Measurements from ENCODE around the gene ZMYND11.
"Not testable (repeated sequence)": the region's sequence is repeated elsewhere in the genome, so short reads cannot be mapped to it uniquely, and the experiment has no call there.

The ZMYND11 gene

DNA sequence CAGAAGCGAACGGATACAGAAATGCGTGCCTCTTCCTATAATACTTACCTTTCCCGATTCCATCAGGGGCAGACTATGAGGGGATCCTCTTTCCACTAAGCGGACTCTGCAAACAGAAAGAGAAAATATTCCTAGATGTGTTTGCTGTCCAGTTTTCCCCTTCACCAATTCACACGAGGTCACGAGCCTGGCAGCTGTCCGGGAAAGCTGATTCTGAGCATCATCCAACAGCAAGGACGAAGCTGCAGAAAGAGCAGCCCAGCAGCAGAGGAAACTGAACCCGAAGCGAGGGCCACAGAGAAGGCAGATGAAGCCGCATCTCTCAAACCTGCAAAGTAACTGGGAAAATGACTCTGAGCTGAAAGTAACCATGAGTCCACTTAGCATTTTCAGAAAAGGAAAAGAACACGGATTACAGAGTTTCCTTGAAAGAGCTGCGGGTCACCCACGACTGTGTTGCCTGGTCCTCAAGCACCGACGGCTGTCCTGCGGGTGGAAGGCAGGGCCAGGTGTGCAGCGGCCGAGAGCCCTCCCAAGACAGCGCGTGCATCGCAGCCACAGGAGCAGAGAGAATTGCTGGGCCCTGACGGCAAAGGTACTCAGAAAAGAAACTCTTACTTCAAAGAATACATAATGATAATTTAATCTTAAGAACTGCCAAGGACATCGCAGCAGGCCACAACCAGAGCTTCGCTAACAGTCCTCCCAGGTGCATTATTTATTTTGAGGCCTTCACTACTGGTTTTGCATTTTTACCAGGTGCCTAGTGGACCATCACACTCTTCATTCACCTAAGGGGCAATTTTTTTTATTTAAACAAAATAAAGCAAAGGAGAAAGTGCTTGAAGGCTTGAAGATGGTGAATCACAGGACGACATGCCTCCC is 153.3 kb downstream of the ZMYND11 start:
- no peak for DNase-seq

DNA sequence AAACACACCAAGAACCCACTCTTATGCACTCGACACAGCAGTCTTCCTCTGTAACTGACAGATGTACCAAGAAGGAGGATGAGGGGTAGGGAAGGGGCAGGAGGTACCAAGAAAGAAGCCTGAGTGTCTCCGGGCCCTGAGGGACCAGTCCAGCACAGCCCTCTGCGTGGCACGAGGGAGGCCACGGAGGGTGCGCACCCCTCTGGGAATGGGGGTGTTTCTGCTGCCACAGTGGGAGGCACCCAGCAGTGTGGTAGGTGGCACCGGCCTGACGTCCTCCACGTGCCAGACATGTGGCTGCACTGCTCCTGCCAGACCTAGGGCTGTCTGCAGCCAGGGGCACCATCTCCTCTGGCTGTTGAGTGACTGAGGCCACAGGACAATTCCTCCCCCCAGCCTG is 154.3 kb downstream of the ZMYND11 start:
- DNase-seq = no peak

GRCh38 chr10:290026-290725 is 154.9 kb downstream of the ZMYND11 start:
- no peak for DNase-seq

DNA sequence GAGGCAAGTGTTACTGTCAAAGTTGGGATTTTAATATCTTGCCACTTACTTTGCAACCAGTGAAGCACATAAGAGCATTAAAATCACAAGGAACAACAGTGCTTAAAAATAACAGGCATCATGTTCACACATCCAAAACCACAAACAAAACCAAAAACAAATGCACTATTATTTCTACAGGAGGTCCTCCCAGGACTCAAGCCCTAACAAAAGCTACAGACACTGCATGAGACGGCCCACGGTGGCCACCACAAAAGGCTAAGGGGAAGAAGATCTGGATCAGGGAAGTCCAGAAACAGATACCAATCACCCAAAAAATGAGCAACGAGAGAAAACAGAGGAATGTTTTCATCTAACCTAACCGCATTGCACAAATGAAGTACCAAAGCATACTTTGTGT is 158.4 kb downstream of the ZMYND11 start:
- DNase-seq = no peak

- no peak for DNase-seq
Observed at GRCh38 chr10:297567-297966, 162.3 kb downstream of the ZMYND11 start.

GRCh38 chr10:298033-298432 is 162.8 kb downstream of the ZMYND11 start:
- no peak for DNase-seq

- DNase-seq = no peak
Observed at GRCh38 chr10:299512-299911, 164.3 kb downstream of the ZMYND11 start.

DNA sequence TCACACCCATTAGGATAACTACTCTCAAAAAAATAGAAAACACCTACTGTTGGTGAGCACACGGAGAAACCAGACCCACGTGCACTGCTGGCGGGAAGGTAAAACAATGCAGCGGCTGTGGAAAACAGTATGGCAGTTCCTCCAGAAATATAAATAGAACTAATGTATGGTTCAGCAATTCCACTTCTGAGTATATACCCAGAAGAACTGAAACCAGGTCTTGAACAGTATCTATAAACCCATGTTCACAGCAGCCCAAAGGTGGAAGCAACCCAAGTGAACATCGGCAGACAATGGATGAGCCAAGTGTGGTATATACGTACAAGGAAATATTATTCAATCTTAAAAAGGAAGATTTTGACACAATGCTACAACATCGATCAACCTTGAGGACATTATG is 164.7 kb downstream of the ZMYND11 start:
- DNase-seq = no peak

DNA sequence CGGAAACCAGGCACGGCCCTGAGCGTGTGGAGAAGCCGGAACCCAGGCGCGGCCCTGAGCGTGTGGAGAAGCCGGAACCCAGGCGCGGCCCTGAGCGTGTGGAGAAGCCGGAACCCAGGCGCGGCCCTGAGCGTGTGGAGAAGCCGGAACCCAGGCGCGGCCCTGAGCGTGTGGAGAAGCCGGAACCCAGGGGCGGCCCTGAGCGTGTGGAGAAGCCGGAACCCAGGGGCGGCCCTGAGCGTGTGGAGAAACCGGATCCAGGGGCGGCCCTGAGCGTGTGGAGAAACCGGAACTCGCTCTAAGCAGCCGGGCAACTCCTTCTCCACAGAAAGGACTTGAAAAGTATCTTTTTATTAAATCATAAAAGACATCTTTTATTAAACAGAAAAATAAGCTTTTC is 165.3 kb downstream of the ZMYND11 start:
- DNase-seq = not testable (repeated sequence)

DNA sequence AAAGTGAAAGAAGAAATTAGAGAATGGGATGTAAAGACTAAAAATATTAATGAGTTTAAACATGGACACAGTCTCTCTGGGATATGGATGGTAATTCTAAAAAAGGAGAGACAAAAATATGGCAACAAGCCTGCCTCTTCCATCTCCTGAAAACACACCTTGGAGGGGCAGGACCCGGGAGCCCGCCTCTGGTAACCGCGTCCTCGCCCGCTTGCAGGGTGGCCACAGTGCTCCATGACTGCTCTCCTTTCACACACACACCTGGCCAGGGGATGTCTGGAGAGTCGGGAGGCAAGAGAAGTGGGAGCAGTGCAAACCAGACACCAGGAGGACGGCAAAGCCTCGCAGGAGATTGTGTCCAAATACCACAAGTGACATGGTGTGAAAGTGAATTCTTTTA is 166.3 kb downstream of the ZMYND11 start:
- no peak for DNase-seq
